ENCODE data around the gene IHH.

IHH gene

GRCh38 chr2:219065484-219065883, 4.8 kb upstream of the IHH start:
- no peak overlapping the region for H2BK15ac ChIP-seq (ENCODE audit: low read length)
- H3K4me1 ChIP-seq (ENCODE audit: control insufficient read depth in 2 of 2, insufficient read depth in 1 of 2, low read depth in 1 of 2, low read length in 2 of 2), result peaks cover 0 to 2% of the 10 kb centered on the region in 2 donors
- no peak overlapping the region for H3K9ac ChIP-seq (ENCODE audit: low read depth, low read length, poor library complexity)
- no peak overlapping the region for H2BK5ac ChIP-seq (ENCODE audit: low read length)
- no peak overlapping the region for H4K8ac ChIP-seq (ENCODE audit: low read depth, low read length)
- H4K91ac ChIP-seq (ENCODE audit: low read depth, low read length, poor library complexity), result no peak overlapping the region
- no peaks in the 10 kb centered on the region for H3K9me3 ChIP-seq (replicated peaks in 1 of 2; ENCODE audit: control insufficient read depth in 2 of 2, insufficient read depth in 1 of 2, low read depth in 1 of 2, low read length in 2 of 2)
- H3K27me3 ChIP-seq (ENCODE audit: control insufficient read depth in 3 of 3, insufficient read depth in 3 of 3, low read depth in 1 of 3, low read length in 3 of 3), result peaks cover 13 to 36% (median 28%) of the 10 kb centered on the region in 3 experiments
- no peak overlapping the region for H2AFZ ChIP-seq (ENCODE audit: low read length)
- H3K36me3 ChIP-seq (replicated peaks in 1 of 2; ENCODE audit: control insufficient read depth in 2 of 2, insufficient read depth in 2 of 2, low read length in 2 of 2), result no peaks in the 10 kb centered on the region
- no peak overlapping the region for H2BK120ac ChIP-seq (ENCODE audit: low read depth, low read length)
- no peak overlapping the region for H2BK12ac ChIP-seq (ENCODE audit: low read length)
- H2AK5ac ChIP-seq (ENCODE audit: low read depth, low read length), result no peak overlapping the region
- H3K18ac ChIP-seq (ENCODE audit: low read length), result no peak overlapping the region
- no peaks in the 10 kb centered on the region for H3K79me1 ChIP-seq (ENCODE audit: low read depth, low read length)
- no peak overlapping the region for H3K14ac ChIP-seq (ENCODE audit: low read length)
- WGBS, 2 donors (ENCODE audit: extremely low coverage in 2 of 2, insufficient read length in 2 of 2, insufficient replicate concordance in 1 of 2), result no CpG with 5 or more reads among the region's 1 CpG
- no peak overlapping the region for H3K4me3 ChIP-seq (ENCODE audit: low read length in 2 of 2)
- no peak overlapping the region for H3K27ac ChIP-seq (replicated peaks; ENCODE audit: low read length)
- H3K4ac ChIP-seq (ENCODE audit: low read length), result no peak overlapping the region
- no peak for DNase-seq (ENCODE audit: low spot score)
- no peak overlapping the region for H3K4me2 ChIP-seq (ENCODE audit: insufficient read depth, low read length, poor library complexity, severe bottlenecking)
- H3K23ac ChIP-seq (ENCODE audit: low read depth, low read length, poor library complexity), result no peak overlapping the region

GRCh38 chr2:219062081-219062480, 1.4 kb upstream of the IHH start:
- Histone ChIP-seq H2BK12ac (ENCODE audit: low read length) (no peak overlapping the region), H3K4me1 (ENCODE audit: control insufficient read depth in 2 of 2, insufficient read depth in 1 of 2, low read depth in 1 of 2, low read length in 2 of 2) (peaks cover 2 to 12% of the 10 kb centered on the region in 2 donors), H3K27ac (replicated peaks; ENCODE audit: low read length) (no peak overlapping the region), H2AFZ (ENCODE audit: low read length) (no peak overlapping the region), H4K8ac (ENCODE audit: low read depth, low read length) (no peak overlapping the region), H2AK5ac (ENCODE audit: low read depth, low read length) (no peak overlapping the region), H3K18ac (ENCODE audit: low read length) (no peak overlapping the region), H3K79me1 (ENCODE audit: low read depth, low read length) (no peaks in the 10 kb centered on the region), H2BK5ac (ENCODE audit: low read length) (no peak overlapping the region), H3K4me2 (ENCODE audit: insufficient read depth, low read length, poor library complexity, severe bottlenecking) (no peak overlapping the region), H4K91ac (ENCODE audit: low read depth, low read length, poor library complexity) (no peak overlapping the region), H3K4me3 (ENCODE audit: low read length in 2 of 2) (no peak overlapping the region), H3K9ac (ENCODE audit: low read depth, low read length, poor library complexity) (no peak overlapping the region), H3K9me3 (replicated peaks in 1 of 2; ENCODE audit: control insufficient read depth in 2 of 2, insufficient read depth in 1 of 2, low read depth in 1 of 2, low read length in 2 of 2) (peaks cover 0 to 4% of the 10 kb centered on the region in 2 donors), H3K27me3 (ENCODE audit: control insufficient read depth in 3 of 3, insufficient read depth in 3 of 3, low read depth in 1 of 3, low read length in 3 of 3) (peaks cover 44 to 69% (median 62%) of the 10 kb centered on the region in 3 experiments), H3K4ac (ENCODE audit: low read length) (no peak overlapping the region), H3K14ac (ENCODE audit: low read length) (no peak overlapping the region), H2BK15ac (ENCODE audit: low read length) (no peak overlapping the region), H3K36me3 (replicated peaks in 1 of 2; ENCODE audit: control insufficient read depth in 2 of 2, insufficient read depth in 2 of 2, low read length in 2 of 2) (no peaks in the 10 kb centered on the region), H3K23ac (ENCODE audit: low read depth, low read length, poor library complexity) (no peak overlapping the region), H2BK120ac (ENCODE audit: low read depth, low read length) (no peak overlapping the region)
- no CpG with 5 or more reads among the region's 6 CpGs for WGBS, 2 donors (ENCODE audit: extremely low coverage in 2 of 2, insufficient read length in 2 of 2, insufficient replicate concordance in 1 of 2)
- no peak for DNase-seq (ENCODE audit: low spot score)

DNA sequence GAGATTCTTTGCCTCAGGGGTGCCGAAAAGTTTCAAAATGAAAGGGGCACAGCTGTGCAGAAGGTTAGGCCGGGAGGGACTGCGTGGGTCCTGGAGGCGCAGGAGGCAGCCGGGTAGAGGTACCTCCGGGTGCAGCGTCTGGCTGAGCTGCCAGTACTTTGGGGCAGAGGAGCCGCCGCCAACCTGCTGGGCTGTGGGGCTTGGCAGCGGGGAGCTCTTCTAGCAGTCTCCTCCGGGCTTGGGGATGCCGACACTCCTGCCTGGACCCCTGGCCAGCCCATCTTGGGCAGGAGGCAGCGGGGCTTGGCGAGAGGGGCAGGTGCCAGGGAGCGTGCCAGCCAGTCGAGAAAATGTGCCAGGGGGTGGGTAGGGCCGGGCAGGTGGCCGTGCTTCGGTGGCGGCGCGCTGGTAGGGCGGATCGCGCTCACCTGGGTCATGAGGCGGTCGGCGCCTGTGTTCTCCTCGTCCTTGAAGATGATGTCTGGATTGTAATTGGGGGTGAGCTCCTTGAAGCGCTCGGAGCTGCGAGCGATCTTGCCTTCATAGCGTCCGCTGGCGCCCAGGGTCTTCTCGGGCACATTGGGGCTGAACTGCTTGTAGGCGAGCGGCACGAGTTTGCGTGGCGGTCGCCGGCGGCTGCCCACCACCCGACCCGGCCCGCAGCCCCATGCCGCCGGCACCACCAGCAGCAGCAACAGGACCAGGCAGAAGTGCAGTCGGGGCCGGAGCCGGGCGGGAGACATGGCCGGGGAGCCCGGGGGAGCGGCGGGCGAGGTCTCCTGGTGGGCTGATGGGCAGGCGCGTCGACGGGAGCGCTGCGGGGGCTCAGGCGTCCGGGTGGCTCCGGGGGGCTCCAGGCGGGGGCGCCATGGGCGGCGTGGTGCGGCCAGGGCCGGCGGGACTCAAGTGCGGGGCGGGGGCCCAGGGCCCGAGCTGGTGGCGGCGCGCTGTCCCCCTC, 717 bp downstream of the IHH start:
- peak overlapping the region; percentile 36 for H3K4me2 ChIP-seq (ENCODE audit: insufficient read depth, low read length, poor library complexity, severe bottlenecking)
- no peaks in the 10 kb centered on the region for H3K79me1 ChIP-seq (ENCODE audit: low read depth, low read length)
- peak overlapping the region; percentile 37 for H3K23ac ChIP-seq (ENCODE audit: low read depth, low read length, poor library complexity)
- no peak overlapping the region for H3K9ac ChIP-seq (ENCODE audit: low read depth, low read length, poor library complexity)
- no peak overlapping the region for H2BK12ac ChIP-seq (ENCODE audit: low read length)
- H3K4me1 ChIP-seq (ENCODE audit: control insufficient read depth in 2 of 2, insufficient read depth in 1 of 2, low read depth in 1 of 2, low read length in 2 of 2), result peaks cover 2 to 12% of the 10 kb centered on the region in 2 donors
- no peak overlapping the region for H2BK5ac ChIP-seq (ENCODE audit: low read length)
- no peak overlapping the region for H4K8ac ChIP-seq (ENCODE audit: low read depth, low read length)
- H3K4ac ChIP-seq (ENCODE audit: low read length), result no peak overlapping the region
- no peak overlapping the region for H2BK15ac ChIP-seq (ENCODE audit: low read length)
- H3K27me3 ChIP-seq (ENCODE audit: control insufficient read depth in 3 of 3, insufficient read depth in 3 of 3, low read depth in 1 of 3, low read length in 3 of 3), result peaks cover 47 to 90% (median 81%) of the 10 kb centered on the region in 3 experiments
- no peaks in the 10 kb centered on the region for H3K36me3 ChIP-seq (replicated peaks in 1 of 2; ENCODE audit: control insufficient read depth in 2 of 2, insufficient read depth in 2 of 2, low read length in 2 of 2)
- H3K9me3 ChIP-seq (replicated peaks in 1 of 2; ENCODE audit: control insufficient read depth in 2 of 2, insufficient read depth in 1 of 2, low read depth in 1 of 2, low read length in 2 of 2), result peaks cover 0 to 4% of the 10 kb centered on the region in 2 donors
- H3K14ac ChIP-seq (ENCODE audit: low read length), result peak overlapping the region; percentile 4
- H4K91ac ChIP-seq (ENCODE audit: low read depth, low read length, poor library complexity), result no peak overlapping the region
- H3K27ac ChIP-seq (replicated peaks; ENCODE audit: low read length), result no peak overlapping the region
- peak overlapping the region; percentile 33 for H3K18ac ChIP-seq (ENCODE audit: low read length)
- WGBS, 2 donors (ENCODE audit: extremely low coverage in 2 of 2, insufficient read length in 2 of 2, insufficient replicate concordance in 1 of 2), result no CpG with 5 or more reads among the region's 81 CpGs
- DNase-seq (ENCODE audit: low spot score), result no peak
- H2AK5ac ChIP-seq (ENCODE audit: low read depth, low read length), result no peak overlapping the region
- no peak overlapping the region for H3K4me3 ChIP-seq (ENCODE audit: low read length in 2 of 2)
- H2AFZ ChIP-seq (ENCODE audit: low read length), result peak overlapping the region; percentile 69
- no peak overlapping the region for H2BK120ac ChIP-seq (ENCODE audit: low read depth, low read length)

DNA sequence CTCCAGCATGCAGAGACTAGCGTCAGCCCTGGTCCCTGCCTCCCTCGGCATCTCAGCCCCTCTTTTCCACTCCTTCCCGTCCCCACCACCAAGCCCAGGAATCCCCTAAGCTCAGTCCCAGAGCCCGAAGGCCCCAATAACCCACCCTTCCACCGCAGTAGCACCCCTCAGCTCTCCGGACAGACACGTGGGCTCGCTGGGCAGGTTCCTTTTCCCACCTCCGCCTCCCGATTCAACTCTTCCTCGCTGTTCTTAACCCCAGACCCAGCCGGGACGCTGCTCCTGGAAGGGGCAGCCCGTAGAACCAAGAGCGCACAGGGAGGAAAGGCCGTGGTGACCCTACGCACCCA, 1.4 kb downstream of the IHH start:
- DNase-seq (ENCODE audit: low spot score), result no peak
- H2BK5ac ChIP-seq (ENCODE audit: low read length), result no peak overlapping the region
- H3K18ac ChIP-seq (ENCODE audit: low read length), result no peak overlapping the region
- H3K23ac ChIP-seq (ENCODE audit: low read depth, low read length, poor library complexity), result peak overlapping the region; percentile 37
- H3K9ac ChIP-seq (ENCODE audit: low read depth, low read length, poor library complexity), result no peak overlapping the region
- no peak overlapping the region for H2AK5ac ChIP-seq (ENCODE audit: low read depth, low read length)
- H3K36me3 ChIP-seq (replicated peaks in 1 of 2; ENCODE audit: control insufficient read depth in 2 of 2, insufficient read depth in 2 of 2, low read length in 2 of 2), result no peaks in the 10 kb centered on the region
- H2BK12ac ChIP-seq (ENCODE audit: low read length), result no peak overlapping the region
- no peak overlapping the region for H3K4me3 ChIP-seq (ENCODE audit: low read length in 2 of 2)
- H3K4me1 ChIP-seq (ENCODE audit: control insufficient read depth in 2 of 2, insufficient read depth in 1 of 2, low read depth in 1 of 2, low read length in 2 of 2), result peaks cover 2 to 12% of the 10 kb centered on the region in 2 donors
- H3K4me2 ChIP-seq (ENCODE audit: insufficient read depth, low read length, poor library complexity, severe bottlenecking), result no peak overlapping the region
- no peak overlapping the region for H4K91ac ChIP-seq (ENCODE audit: low read depth, low read length, poor library complexity)
- no peak overlapping the region for H4K8ac ChIP-seq (ENCODE audit: low read depth, low read length)
- WGBS, 2 donors (ENCODE audit: extremely low coverage in 2 of 2, insufficient read length in 2 of 2, insufficient replicate concordance in 1 of 2), result no CpG with 5 or more reads among the region's 17 CpGs
- H3K27me3 ChIP-seq (ENCODE audit: control insufficient read depth in 3 of 3, insufficient read depth in 3 of 3, low read depth in 1 of 3, low read length in 3 of 3), result peaks cover 47 to 94% (median 87%) of the 10 kb centered on the region in 3 experiments
- H3K79me1 ChIP-seq (ENCODE audit: low read depth, low read length), result no peaks in the 10 kb centered on the region
- peak overlapping the region; percentile 69 for H2AFZ ChIP-seq (ENCODE audit: low read length)
- no peak overlapping the region for H2BK15ac ChIP-seq (ENCODE audit: low read length)
- no peak overlapping the region for H3K27ac ChIP-seq (replicated peaks; ENCODE audit: low read length)
- no peak overlapping the region for H3K14ac ChIP-seq (ENCODE audit: low read length)
- peaks cover 0 to 4% of the 10 kb centered on the region in 2 donors for H3K9me3 ChIP-seq (replicated peaks in 1 of 2; ENCODE audit: control insufficient read depth in 2 of 2, insufficient read depth in 1 of 2, low read depth in 1 of 2, low read length in 2 of 2)
- H3K4ac ChIP-seq (ENCODE audit: low read length), result no peak overlapping the region
- H2BK120ac ChIP-seq (ENCODE audit: low read depth, low read length), result no peak overlapping the region

All from neuronal stem cell (in vitro differentiated cells).